ENCODE data around the gene DAPK1.

The DAPK1 gene

GRCh38 chr9:87618931-87619330 lies 121.3 kb downstream of the DAPK1 start:
- DNase-seq, result no peak

GRCh38 chr9:87619346-87619745 lies 121.7 kb downstream of the DAPK1 start:
- DNase-seq, result no peak

GRCh38 chr9:87620731-87621322 lies 123.2 kb downstream of the DAPK1 start:
- no peak for DNase-seq

- DNase-seq, result no peak
Measured at GRCh38 chr9:87622098-87622497, 124.4 kb downstream of the DAPK1 start.

- peak; percentile 16 for DNase-seq
Measured at GRCh38 chr9:87622923-87623322, 125.3 kb downstream of the DAPK1 start.

- DNase-seq, result no peak
Measured at GRCh38 chr9:87628346-87628745, 130.7 kb downstream of the DAPK1 start.

- no peak for DNase-seq
Measured at GRCh38 chr9:87629104-87629503, 131.4 kb downstream of the DAPK1 start.

GRCh38 chr9:87630266-87630665 lies 132.6 kb downstream of the DAPK1 start:
- no peak for DNase-seq

- DNase-seq, result no peak
Measured at GRCh38 chr9:87630846-87631245, 133.2 kb downstream of the DAPK1 start.

- no peak for DNase-seq
Measured at GRCh38 chr9:87635656-87636501, 138.2 kb downstream of the DAPK1 start.

GRCh38 chr9:87638292-87638691 lies 140.6 kb downstream of the DAPK1 start:
- no peak for DNase-seq

GRCh38 chr9:87639949-87640348 lies 142.3 kb downstream of the DAPK1 start:
- DNase-seq, result no peak

GRCh38 chr9:87640385-87640795 lies 142.7 kb downstream of the DAPK1 start:
- peak; percentile 51 for DNase-seq

- no peak for DNase-seq
Measured at GRCh38 chr9:87641067-87641466, 143.4 kb downstream of the DAPK1 start.

- DNase-seq, result no peak
Measured at GRCh38 chr9:87642330-87643106, 144.9 kb downstream of the DAPK1 start.

- DNase-seq, result no peak
Measured at GRCh38 chr9:87643107-87643650, 145.5 kb downstream of the DAPK1 start.

GRCh38 chr9:87643778-87644570 lies 146.3 kb downstream of the DAPK1 start:
- DNase-seq, result no peak

GRCh38 chr9:87644659-87645058 lies 147.0 kb downstream of the DAPK1 start:
- DNase-seq, result no peak

- DNase-seq, result no peak
Measured at GRCh38 chr9:87646546-87646945, 148.9 kb downstream of the DAPK1 start.

- DNase-seq, result no peak
Measured at GRCh38 chr9:87647114-87647513, 149.4 kb downstream of the DAPK1 start.

GRCh38 chr9:87648606-87649005 lies 150.9 kb downstream of the DAPK1 start:
- no peak for DNase-seq

- no peak for DNase-seq
Measured at GRCh38 chr9:87650611-87651295, 153.1 kb downstream of the DAPK1 start.
